Dendritic cell treated with granulocyte-macrophage colony-stimulating factor and Interleukin-4, amounts not matched to agents 40 ng/mL and 50 ng/mL, for 4 days (primary cell): ENCODE data around the gene SPINK7.
"Not testable (repeated sequence)": the region's sequence is repeated elsewhere in the genome, so short reads cannot be mapped to it uniquely, and the experiment has no call there.

ENCODE experiments used
- H3K27ac Mint-ChIP-seq: one replicate; pipeline ENCODE4 v1.8.0; 2022; ENCODE audit warnings: mild to moderate bottlenecking, mixed read lengths
- H3K27me3 Mint-ChIP-seq: one replicate; pipeline ENCODE4 v1.8.0; 2022; ENCODE audit warnings: mild to moderate bottlenecking, mixed read lengths
- H3K36me3 Mint-ChIP-seq: one replicate; pipeline ENCODE4 v1.8.0; 2022; ENCODE audit warnings: low read depth, mixed read lengths
- H3K4me1 Mint-ChIP-seq: one replicate; pipeline ENCODE4 v1.8.0; 2022; ENCODE audit warnings: low read depth, mixed read lengths
- H3K4me3 Mint-ChIP-seq: one replicate; pipeline ENCODE4 v1.8.0; 2022; ENCODE audit warnings: mild to moderate bottlenecking, moderate library complexity, mixed read lengths
- H3K9me3 Mint-ChIP-seq: one replicate; pipeline ENCODE4 v1.8.0; 2022; ENCODE audit warnings: mixed read lengths
- intact Hi-C: fragments of 100-400 bp; cut with micrococcal nuclease; formaldehyde crosslinking; loops from one replicate; pipeline ENCODE4 v1.15.0; 2022

SPINK7 gene

GRCh38 chr5:148312153-148312552, at the start of gene SPINK7:
SPINK7 (plus strand) TSS chr5:148312423; CDS start chr5:148312484, 61 bp downstream.
- Mint-ChIP-seq H3K36me3 (no peaks in the 10 kb centered on the region), H3K9me3 (peaks cover 28% of the 10 kb centered on the region), H3K27me3 (no peaks in the 10 kb centered on the region), H3K27ac (no peak within 1 kb of the TSS), H3K4me1 (no peaks in the 10 kb centered on the region), H3K4me3 (no peak within 1 kb of the TSS)
- intact Hi-C loops, result no loop called here

- no peaks in the 10 kb centered on the region for H3K27me3 Mint-ChIP-seq
- H3K9me3 Mint-ChIP-seq, result peaks cover 6% of the 10 kb centered on the region
- H3K36me3 Mint-ChIP-seq, result no peaks in the 10 kb centered on the region
- H3K4me1 Mint-ChIP-seq, result no peaks in the 10 kb centered on the region
- H3K4me3 Mint-ChIP-seq, result no peak overlapping the region
- intact Hi-C loops, result no loop called here
- no peak overlapping the region for H3K27ac Mint-ChIP-seq
Measured at GRCh38 chr5:148267962-148268361, 44.3 kb upstream of the SPINK7 start.

GRCh38 chr5:148268566-148268965, 43.7 kb upstream of the SPINK7 start, which contains the start of gene SPINK13:
SPINK13 (plus strand) TSS chr5:148268794; CDS start chr5:148270073, 1,279 bp downstream.
- Mint-ChIP-seq H3K4me3 (no peak within 1 kb of the TSS), H3K27ac (no peak within 1 kb of the TSS), H3K4me1 (no peaks in the 10 kb centered on the region), H3K9me3 (peaks cover 6% of the 10 kb centered on the region), H3K36me3 (no peaks in the 10 kb centered on the region), H3K27me3 (no peaks in the 10 kb centered on the region)
- intact Hi-C loops, result no loop called here

GRCh38 chr5:148275129-148275528, 37.1 kb upstream of the SPINK7 start:
- H3K36me3 Mint-ChIP-seq, H3K4me3 Mint-ChIP-seq, H3K4me1 Mint-ChIP-seq, H3K27ac Mint-ChIP-seq, H3K27me3 Mint-ChIP-seq, intact Hi-C loops: not testable (repeated sequence)
- peaks cover 18% of the 10 kb centered on the region for H3K9me3 Mint-ChIP-seq

GRCh38 chr5:148280893-148281292, 31.3 kb upstream of the SPINK7 start:
- H3K4me3 Mint-ChIP-seq, H3K36me3 Mint-ChIP-seq, H3K27ac Mint-ChIP-seq, H3K4me1 Mint-ChIP-seq, H3K27me3 Mint-ChIP-seq, intact Hi-C loops: not testable (repeated sequence)
- peaks cover 18% of the 10 kb centered on the region for H3K9me3 Mint-ChIP-seq

- H3K36me3 Mint-ChIP-seq, intact Hi-C loops, H3K27me3 Mint-ChIP-seq, H3K4me3 Mint-ChIP-seq, H3K27ac Mint-ChIP-seq, H3K4me1 Mint-ChIP-seq: not testable (repeated sequence)
- H3K9me3 Mint-ChIP-seq, result peaks cover 18% of the 10 kb centered on the region
Measured at GRCh38 chr5:148281336-148281735, 30.9 kb upstream of the SPINK7 start.

- no peaks in the 10 kb centered on the region for H3K9me3 Mint-ChIP-seq
- intact Hi-C loops, result no loop called here
- no peak overlapping the region for H3K27ac Mint-ChIP-seq
- H3K4me3 Mint-ChIP-seq, result no peak overlapping the region
- no peaks in the 10 kb centered on the region for H3K36me3 Mint-ChIP-seq
- no peaks in the 10 kb centered on the region for H3K4me1 Mint-ChIP-seq
- no peaks in the 10 kb centered on the region for H3K27me3 Mint-ChIP-seq
Measured at GRCh38 chr5:148290271-148291195, 21.7 kb upstream of the SPINK7 start.

- H3K9me3 Mint-ChIP-seq, result no peaks in the 10 kb centered on the region
- no peak overlapping the region for H3K4me3 Mint-ChIP-seq
- no peaks in the 10 kb centered on the region for H3K4me1 Mint-ChIP-seq
- H3K27me3 Mint-ChIP-seq, result no peaks in the 10 kb centered on the region
- no peaks in the 10 kb centered on the region for H3K36me3 Mint-ChIP-seq
- H3K27ac Mint-ChIP-seq, result no peak overlapping the region
- intact Hi-C loops, result no loop called here
Measured at GRCh38 chr5:148297731-148298130, 14.5 kb upstream of the SPINK7 start.

- Mint-ChIP-seq H3K27me3 (no peaks in the 10 kb centered on the region), H3K4me3 (no peak overlapping the region), H3K9me3 (peaks cover 31% of the 10 kb centered on the region), H3K27ac (no peak overlapping the region), H3K4me1 (no peaks in the 10 kb centered on the region), H3K36me3 (no peaks in the 10 kb centered on the region)
- intact Hi-C loops, result no loop called here
Measured at GRCh38 chr5:148306446-148306845, 5.8 kb upstream of the SPINK7 start.

- no peak overlapping the region for H3K4me3 Mint-ChIP-seq
- H3K36me3 Mint-ChIP-seq, result no peaks in the 10 kb centered on the region
- H3K27ac Mint-ChIP-seq, result no peak overlapping the region
- H3K9me3 Mint-ChIP-seq, result peaks cover 31% of the 10 kb centered on the region
- no peaks in the 10 kb centered on the region for H3K27me3 Mint-ChIP-seq
- no peaks in the 10 kb centered on the region for H3K4me1 Mint-ChIP-seq
- intact Hi-C loops, result no loop called here
Measured at GRCh38 chr5:148309019-148309418, 3.2 kb upstream of the SPINK7 start.

GRCh38 chr5:148309746-148310145, 2.5 kb upstream of the SPINK7 start:
- no peak overlapping the region for H3K27ac Mint-ChIP-seq
- intact Hi-C loops, result no loop called here
- H3K36me3 Mint-ChIP-seq, result no peaks in the 10 kb centered on the region
- H3K4me3 Mint-ChIP-seq, result no peak overlapping the region
- no peaks in the 10 kb centered on the region for H3K4me1 Mint-ChIP-seq
- peaks cover 31% of the 10 kb centered on the region for H3K9me3 Mint-ChIP-seq
- H3K27me3 Mint-ChIP-seq, result no peaks in the 10 kb centered on the region

- H3K27me3 Mint-ChIP-seq, result no peaks in the 10 kb centered on the region
- peaks cover 31% of the 10 kb centered on the region for H3K9me3 Mint-ChIP-seq
- intact Hi-C loops, result no loop called here
- no peaks in the 10 kb centered on the region for H3K4me1 Mint-ChIP-seq
- no peak overlapping the region for H3K27ac Mint-ChIP-seq
- no peak overlapping the region for H3K4me3 Mint-ChIP-seq
- H3K36me3 Mint-ChIP-seq, result no peaks in the 10 kb centered on the region
Measured at GRCh38 chr5:148311484-148311883, 739 bp upstream of the SPINK7 start.

- no peaks in the 10 kb centered on the region for H3K36me3 Mint-ChIP-seq
- H3K27ac Mint-ChIP-seq, result no peak overlapping the region
- no peaks in the 10 kb centered on the region for H3K4me1 Mint-ChIP-seq
- no peak overlapping the region for H3K4me3 Mint-ChIP-seq
- intact Hi-C loops, result no loop called here
- H3K27me3 Mint-ChIP-seq, result no peaks in the 10 kb centered on the region
- H3K9me3 Mint-ChIP-seq, result peaks cover 9% of the 10 kb centered on the region
Measured at GRCh38 chr5:148314187-148314586, 2.0 kb downstream of the SPINK7 start.

GRCh38 chr5:148314731-148315130, 2.5 kb downstream of the SPINK7 start:
- Mint-ChIP-seq H3K27ac (no peak overlapping the region), H3K4me3 (no peak overlapping the region), H3K36me3 (no peaks in the 10 kb centered on the region), H3K27me3 (peaks cover 3% of the 10 kb centered on the region), H3K9me3 (peaks cover 3% of the 10 kb centered on the region), H3K4me1 (peaks cover 3% of the 10 kb centered on the region)
- intact Hi-C loops, result no loop called here
